Tongue (tissue), 2 donors: ENCODE results near the gene LRTM2. TPM values are rescaled to one million over a fixed set of nuclear protein-coding genes. Genes with fewer than 3 reads are reported as not detected.

Experiments
- DNase-seq: peaks from one replicate; pipeline ENCODE4 v3.0.0-alpha.2; 2015
- total RNA-seq: library from RNA; depleted of rRNA; stranded (reverse); fragments of >200 nt; gene quantifications from one replicate; pipeline ENCODE4 v1.2.3, GENCODE V29; 2014

LRTM2 gene
- total RNA-seq, 1 donor from 2014 or later: not detected

DNA sequence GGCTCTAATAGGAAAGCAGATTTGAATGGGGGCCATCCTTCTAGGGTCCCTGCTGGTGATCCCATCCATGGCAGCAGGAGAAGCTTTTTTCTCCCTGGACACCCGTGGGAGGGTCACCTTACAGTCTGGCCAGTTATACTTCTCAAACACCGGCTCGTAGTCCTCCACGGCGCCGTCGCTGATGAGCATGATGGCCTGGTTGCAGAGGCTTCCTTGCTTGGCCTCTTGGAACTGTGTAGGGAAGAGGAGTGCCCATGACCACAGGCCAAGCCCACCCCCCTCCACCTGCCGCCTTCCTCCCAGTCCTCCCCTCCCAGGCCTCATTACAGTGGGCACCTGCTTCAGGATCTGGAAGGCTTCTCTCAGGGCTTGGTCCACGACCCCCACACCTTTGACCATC is 64.3 kb downstream of the LRTM2 start:
- no peak for DNase-seq

DNA sequence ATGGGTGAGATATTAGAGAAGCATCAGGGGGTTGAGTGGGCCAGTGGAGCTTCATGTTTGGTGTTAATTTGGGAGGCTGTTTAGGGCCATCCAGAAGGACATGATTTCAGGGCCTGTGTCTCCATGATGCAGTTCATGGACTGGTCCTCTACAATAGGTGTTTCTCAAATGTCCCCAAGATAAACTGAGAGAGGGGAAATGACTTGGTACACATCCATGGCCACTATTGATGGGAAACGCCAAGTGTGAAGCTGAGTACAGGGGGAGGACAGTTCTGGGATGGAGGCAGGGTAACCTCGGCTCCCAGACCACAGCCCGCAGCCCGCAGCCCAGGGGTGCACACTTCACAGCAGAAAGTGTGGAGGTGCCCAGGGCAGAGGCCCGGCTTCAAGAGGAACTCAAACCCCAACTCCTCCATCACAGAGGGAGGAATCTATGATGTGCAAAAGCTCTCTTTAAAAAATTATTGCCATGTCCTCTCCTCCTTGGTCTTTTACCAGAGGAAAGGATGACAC is 64.8 kb downstream of the LRTM2 start:
- no peak for DNase-seq

DNA sequence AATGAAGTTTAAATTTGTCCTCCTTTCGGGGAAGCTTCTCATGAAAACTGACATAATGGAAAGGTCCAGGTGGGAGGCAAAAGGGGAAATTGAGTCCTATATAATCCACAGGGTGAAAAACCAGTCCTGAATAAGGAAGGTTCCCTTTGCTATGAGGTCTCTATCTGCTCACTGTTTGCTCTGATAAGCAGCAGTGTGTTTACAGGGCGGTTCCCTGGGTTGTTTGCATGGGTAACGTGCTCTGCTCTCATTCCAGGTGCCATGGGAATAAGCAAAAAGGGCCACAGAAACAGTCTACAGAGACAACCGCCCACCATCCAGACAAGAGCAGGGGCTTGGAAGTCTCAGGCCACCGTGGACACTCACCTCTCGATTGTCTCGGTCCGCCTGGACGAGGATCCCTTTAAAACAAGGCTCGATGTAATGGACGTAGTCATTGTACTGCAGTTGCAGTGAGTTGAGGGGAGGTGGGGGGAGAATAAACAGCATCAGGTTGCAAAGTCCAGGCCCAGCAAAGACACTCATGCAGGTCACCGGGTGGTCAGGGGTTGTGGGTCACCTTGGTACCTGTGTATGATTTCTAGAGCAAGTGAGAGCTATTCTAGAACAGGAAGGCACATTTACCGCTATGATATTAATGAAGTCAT is 65.4 kb downstream of the LRTM2 start:
- no peak for DNase-seq

Other genes with a start within 250 kb of the LRTM2 start
- 7.8 TPM for gene FBXL14, start 226.0 kb upstream of the LRTM2 start, total RNA-seq
- 16.1 TPM for gene WNT5B, start 191.3 kb upstream of the LRTM2 start, total RNA-seq
- 26.5 TPM for gene ADIPOR2, start 129.5 kb upstream of the LRTM2 start, total RNA-seq
- 3.2 TPM for gene CACNA2D4, start 98.1 kb downstream of the LRTM2 start, total RNA-seq
- 6.2 TPM for gene DCP1B, start 183.9 kb downstream of the LRTM2 start, total RNA-seq
- gene CACNA1C, start 232.4 kb downstream of the LRTM2 start, total RNA-seq: 6.5 TPM